LNCAP (cell line): ENCODE measurements around the gene B3GNT8.

Source experiments
- TF ChIP-seq, protein P1 (sequence below): fragments of 450-650 bp; IDR thresholded peaks from 2 replicates; pipeline ENCODE4 v1.5.1; 2017; ENCODE audit warnings: mild to moderate bottlenecking

The B3GNT8 gene

DNA sequence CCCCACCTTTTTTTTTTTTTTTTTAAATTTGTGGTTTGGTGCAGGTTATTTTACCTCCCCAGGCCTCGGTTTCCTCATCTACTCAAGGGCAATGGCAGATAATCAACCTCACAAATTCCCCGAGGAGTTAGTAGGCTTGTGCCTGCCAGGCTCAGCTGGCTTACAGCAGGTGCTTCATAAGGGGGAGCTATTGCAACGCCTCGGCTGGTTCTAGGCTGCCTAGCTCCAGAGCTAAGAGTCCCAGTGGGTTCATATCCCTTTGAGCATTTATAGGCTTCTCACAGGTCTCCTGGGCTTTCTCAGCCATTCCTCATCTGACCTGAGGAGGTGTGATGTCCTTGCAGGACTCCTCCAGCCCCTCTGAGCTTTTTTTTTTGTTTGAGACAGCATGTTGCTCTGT is 18.9 kb downstream of the B3GNT8 start:
- TF ChIP-seq, protein P1, sequence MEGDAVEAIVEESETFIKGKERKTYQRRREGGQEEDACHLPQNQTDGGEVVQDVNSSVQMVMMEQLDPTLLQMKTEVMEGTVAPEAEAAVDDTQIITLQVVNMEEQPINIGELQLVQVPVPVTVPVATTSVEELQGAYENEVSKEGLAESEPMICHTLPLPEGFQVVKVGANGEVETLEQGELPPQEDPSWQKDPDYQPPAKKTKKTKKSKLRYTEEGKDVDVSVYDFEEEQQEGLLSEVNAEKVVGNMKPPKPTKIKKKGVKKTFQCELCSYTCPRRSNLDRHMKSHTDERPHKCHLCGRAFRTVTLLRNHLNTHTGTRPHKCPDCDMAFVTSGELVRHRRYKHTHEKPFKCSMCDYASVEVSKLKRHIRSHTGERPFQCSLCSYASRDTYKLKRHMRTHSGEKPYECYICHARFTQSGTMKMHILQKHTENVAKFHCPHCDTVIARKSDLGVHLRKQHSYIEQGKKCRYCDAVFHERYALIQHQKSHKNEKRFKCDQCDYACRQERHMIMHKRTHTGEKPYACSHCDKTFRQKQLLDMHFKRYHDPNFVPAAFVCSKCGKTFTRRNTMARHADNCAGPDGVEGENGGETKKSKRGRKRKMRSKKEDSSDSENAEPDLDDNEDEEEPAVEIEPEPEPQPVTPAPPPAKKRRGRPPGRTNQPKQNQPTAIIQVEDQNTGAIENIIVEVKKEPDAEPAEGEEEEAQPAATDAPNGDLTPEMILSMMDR, result no peak

DNA sequence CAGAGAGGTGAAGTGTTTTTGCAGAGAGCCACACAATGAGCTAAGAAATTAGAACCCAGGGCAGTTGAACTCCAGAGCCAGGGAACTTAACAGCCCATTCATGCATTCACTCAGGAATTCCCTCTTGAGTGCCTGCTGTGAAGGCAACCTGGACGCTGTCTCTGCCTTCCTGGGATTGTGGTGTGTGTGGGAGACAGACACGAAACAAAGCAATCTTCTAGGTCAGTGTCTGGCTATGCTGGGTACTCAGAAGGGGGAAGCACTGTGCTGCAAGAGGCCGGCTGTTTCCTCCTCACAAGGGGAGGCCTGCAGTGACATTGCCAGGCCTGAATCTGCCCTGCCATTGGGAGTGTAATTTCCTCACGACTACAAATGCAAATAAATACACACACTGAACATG is 19.9 kb downstream of the B3GNT8 start:
- TF ChIP-seq, protein P1, result no peak

DNA sequence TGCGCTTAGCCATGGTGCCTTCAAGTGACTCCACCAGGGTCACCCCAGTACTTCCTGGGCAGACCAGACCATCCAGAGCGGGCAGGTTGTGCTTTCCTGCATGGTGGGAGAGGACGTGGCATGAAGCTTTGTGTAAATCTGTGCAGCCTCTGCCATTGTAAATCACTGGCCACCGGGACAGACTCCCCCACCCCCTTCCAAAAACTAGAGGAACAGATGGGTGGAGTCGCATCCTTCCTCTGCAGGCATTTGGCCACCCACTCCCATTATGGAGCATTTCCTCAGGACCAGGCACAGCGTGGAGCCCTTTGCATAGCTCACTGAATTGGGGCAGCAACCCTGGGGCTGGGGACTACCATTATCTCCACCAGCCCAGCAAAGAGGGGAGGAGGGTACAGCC is 21.4 kb downstream of the B3GNT8 start:
- TF ChIP-seq, protein P1, result no peak

DNA sequence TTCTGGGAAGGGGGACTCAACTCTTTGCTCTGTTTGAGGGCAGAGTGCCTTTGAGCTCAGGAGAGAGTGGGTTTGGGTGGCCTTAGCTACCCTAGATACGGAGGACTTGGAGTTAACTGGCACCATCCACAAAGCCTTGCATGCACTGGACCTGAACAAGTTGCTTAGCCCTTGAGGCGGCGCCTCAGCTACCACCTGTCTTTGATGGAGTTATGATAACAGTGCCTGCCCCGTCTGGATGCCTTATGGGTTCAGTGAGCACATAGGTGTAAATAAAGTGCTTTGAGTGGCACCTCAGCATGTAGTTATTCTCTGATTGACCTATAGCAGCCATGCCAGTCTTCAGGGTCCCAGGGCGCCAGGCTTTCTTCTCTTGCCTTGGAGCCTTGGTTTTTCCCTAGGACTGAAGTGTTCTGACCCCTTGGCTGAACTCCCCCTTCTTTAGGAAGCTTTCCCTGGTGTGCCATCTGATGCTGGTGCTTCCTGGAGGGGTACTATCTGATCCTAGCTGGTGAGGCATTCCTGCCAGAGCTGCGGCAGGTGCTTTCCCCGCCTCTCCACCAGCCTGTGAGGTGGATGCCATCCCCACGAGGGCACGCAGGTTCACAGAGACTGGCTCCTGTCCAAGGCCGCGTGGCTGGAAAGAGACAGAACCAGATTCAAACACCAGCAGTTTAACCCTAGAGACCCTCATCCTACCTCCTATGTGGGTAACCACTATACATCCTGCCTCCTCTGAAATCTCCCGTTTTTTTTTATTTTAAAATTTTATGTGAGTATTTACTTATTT is 23.8 kb downstream of the B3GNT8 start:
- TF ChIP-seq, protein P1, result no peak

DNA sequence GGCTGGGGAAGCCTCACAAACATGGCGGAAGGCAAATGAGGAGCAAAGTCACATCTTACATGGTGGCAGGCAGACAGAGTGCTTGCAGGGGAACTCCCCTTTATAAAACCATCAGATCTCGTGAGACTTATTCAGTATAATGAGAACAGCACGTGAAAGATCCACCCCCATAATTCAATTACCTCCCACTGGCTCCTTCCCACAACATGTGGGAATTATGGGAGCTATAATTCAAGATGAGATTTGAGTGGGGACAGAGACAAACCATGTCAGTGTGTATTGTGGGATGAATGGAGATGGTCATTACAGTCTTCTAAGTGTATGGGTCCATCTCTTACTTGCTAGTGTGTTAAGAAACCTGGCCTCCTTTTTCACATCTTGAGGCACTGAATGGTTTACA is 25.2 kb downstream of the B3GNT8 start:
- TF ChIP-seq, protein P1, result no peak

DNA sequence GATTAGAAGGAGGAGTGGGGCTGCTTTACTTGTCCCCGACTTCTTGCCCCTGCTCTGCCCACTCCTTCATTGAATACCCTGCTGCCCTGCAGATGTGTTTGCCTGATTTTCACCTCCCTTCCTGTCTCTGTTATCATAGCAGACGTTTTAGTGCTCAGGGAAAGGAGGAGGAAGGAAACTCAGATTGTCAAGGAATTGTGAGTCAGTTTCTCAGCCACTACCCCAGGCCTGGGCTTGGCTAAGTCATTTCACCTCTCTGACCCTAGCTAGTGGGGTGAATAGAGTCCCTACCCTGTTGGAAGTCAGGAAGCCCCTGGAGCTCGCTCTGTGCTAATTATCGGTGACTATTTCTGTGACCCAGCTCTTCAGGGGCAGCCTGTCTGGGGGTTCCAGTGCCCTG is 25.7 kb downstream of the B3GNT8 start:
- TF ChIP-seq, protein P1, result no peak

DNA sequence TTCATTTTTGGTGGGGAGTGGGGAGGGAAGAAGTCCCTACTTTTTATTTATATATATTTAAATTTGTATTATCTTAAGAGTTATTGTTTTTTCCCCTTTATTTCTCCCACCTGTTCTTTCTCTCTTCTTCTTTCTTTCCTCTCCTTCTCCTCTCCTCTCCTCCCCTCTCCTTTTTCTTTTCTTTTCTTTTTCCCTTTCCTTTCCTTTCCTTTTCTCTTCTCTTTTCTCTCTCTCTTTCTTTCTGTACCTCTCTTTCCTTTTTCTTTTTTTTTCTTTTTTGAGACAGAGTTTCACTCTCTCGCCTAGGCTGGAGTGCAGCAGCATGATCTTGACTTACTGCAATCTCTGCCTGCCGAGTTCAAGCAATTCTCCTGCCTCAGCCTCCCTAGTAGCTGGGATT is 27.6 kb downstream of the B3GNT8 start:
- TF ChIP-seq, protein P1, result no peak

DNA sequence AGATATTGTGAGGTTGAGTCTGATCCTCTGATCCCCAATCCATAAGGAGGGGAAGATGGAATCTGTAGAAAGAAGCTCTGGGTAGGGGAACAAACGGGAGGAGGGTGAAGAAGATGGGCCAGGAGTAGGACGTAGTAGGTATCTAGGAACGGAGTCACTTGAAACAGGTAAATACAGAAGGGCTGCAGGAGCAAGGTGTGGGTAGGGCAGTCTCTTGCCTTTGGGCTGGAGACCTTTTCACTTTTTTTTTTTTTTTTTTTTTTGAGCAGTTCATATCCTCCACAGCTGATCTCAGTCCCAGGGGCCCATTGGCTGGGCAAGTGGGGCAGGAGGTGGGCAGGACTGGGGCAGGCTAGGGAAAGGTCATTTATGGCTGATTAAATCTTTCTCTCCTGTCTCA is 28.1 kb downstream of the B3GNT8 start:
- TF ChIP-seq, protein P1, result no peak
